ENCODE data around the gene ARL5A.

DNA sequence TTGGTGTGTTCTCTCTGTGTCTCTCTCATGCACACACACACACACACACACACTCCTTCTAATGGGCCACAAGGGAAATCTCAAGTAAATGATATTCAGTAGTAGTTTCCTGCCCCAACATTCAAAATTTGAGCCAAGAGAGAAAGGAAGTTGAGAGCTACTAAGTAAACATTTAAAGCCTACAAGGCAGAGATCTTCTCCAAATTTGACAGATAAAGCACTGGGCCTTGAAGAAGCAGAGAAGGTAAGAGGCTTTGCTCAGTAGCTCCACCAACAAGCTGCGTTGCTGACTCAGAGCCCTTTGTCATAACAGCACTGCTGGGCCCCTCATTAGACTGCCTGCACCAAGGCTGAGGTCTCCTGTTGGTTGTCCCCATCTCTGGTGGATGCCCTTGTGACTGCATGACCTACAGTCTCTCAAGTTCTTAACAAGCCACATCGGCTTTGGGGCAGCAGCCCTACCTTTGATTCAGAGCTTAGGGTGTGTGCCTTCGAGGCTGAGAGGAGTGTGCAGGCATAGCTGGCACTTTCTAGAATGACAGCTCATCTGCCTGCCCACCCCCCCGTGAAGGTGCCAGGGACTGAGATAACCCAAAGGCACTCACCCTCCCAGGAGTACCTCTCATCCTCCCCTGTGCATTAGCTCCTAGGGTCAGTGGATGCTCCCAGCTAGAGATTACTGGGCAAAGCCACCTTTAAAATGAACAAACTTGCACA lies 61.6 kb downstream of the ARL5A start:
- no peak for TF ChIP-seq CTCF (IDR thresholded peaks at IDR 0.05)
- TF ChIP-seq POLR2A (IDR thresholded peaks at IDR 0.05), result no peak

All from heart left ventricle (tissue), 13 donors.